SU-DHL-6 (cell line): Measurements from ENCODE around the gene AFF4.
"Not testable (repeated sequence)": the region's sequence is repeated elsewhere in the genome, so short reads cannot be mapped to it uniquely, and the experiment has no call there.

ENCODE experiments used
- H2AFZ ChIP-seq: fragments of 200-600 bp; sonication (generic); 2 replicates; pipeline ENCODE4 v1.6.1; 2014; ENCODE audit warnings: low read depth, mild to moderate bottlenecking, moderate library complexity, mixed read lengths, antibody characterized with exemption, low read length; ENCODE audit not compliant: severe bottlenecking
- H3F3A ChIP-seq: fragments of 200-600 bp; shearing (Covaris generic); 2 replicates; pipeline ENCODE4 v1.6.0; 2016; ENCODE audit warnings: antibody characterized with exemption, mild to moderate bottlenecking; ENCODE audit not compliant: insufficient read depth
- H3K27ac ChIP-seq: fragments of 200-600 bp; sonication (generic); 2 replicates; pipeline ENCODE4 v1.5.1; 2016; ENCODE audit warnings: low read depth, mild to moderate bottlenecking, low read length, moderate library complexity, mixed read lengths
- H3K27me3 ChIP-seq: fragments of 200-600 bp; sonication (generic), shearing (Covaris generic); 2 replicates; pipeline ENCODE4 v1.6.0; 2014; ENCODE audit warnings: mild to moderate bottlenecking, low read length
- H3K36me3 ChIP-seq: fragments of 200-600 bp; sonication (generic); 2 replicates; pipeline ENCODE4 v1.6.1; 2014; ENCODE audit warnings: mild to moderate bottlenecking, low read length, mixed read lengths
- H3K4me2 ChIP-seq: fragments of 300-600, 200-600 bp; shearing (Covaris generic), sonication (generic); 2 replicates; pipeline ENCODE4 v1.6.0; 2014; ENCODE audit warnings: low read length, low read depth, mild to moderate bottlenecking; ENCODE audit not compliant: poor library complexity, severe bottlenecking
- H3K4me3 ChIP-seq: fragments of 200-600 bp; sonication (generic); 2 replicates; pipeline ENCODE4 v1.5.1; 2014; ENCODE audit warnings: antibody characterized with exemption, low read length, mild to moderate bottlenecking, mixed read lengths; ENCODE audit not compliant: insufficient read depth, poor library complexity, severe bottlenecking
- H3K79me2 ChIP-seq: fragments of 200-600 bp; sonication (generic); 2 replicates; pipeline ENCODE4 v1.6.1; 2014; ENCODE audit warnings: mild to moderate bottlenecking, low read length, moderate library complexity; ENCODE audit not compliant: insufficient read depth
- H3K9ac ChIP-seq: fragments of 200-600 bp; sonication (generic); 2 replicates; pipeline ENCODE4 v1.7.0; 2014; ENCODE audit warnings: mild to moderate bottlenecking, low read length
- H3K9me2 ChIP-seq: fragments of 200-600 bp; sonication (generic); replicated peaks from 2 replicates; pipeline ENCODE4 v1.6.1; 2014; ENCODE audit warnings: low read length; ENCODE audit not compliant: insufficient read depth
- H3K9me3 ChIP-seq: fragments of 200-600 bp; sonication (generic); 2 replicates; pipeline ENCODE4 v1.6.1; 2014; ENCODE audit warnings: low read length, mixed read lengths; ENCODE audit not compliant: insufficient read depth
- H4K20me1 ChIP-seq: fragments of 200-600 bp; sonication (generic); 2 replicates; pipeline ENCODE4 v1.6.1; 2014; ENCODE audit warnings: low read depth, mild to moderate bottlenecking, antibody characterized with exemption, low read length, moderate library complexity, mixed read lengths
- CTCF ChIP-seq: fragments of 200-600 bp; sonication (generic); IDR thresholded peaks from one replicate; pipeline ENCODE4 v1.5.1; 2017; ENCODE audit warnings: antibody characterized with exemption, mild to moderate bottlenecking, low read length, moderate library complexity; ENCODE audit not compliant: insufficient read depth, poor library complexity, severe bottlenecking
- EZH2phosphoT487 ChIP-seq: fragments of 200-600 bp; sonication (generic), shearing (Covaris generic); conservative IDR thresholded peaks from 2 replicates; pipeline ENCODE4 v1.6.1; 2018; ENCODE audit warnings: mild to moderate bottlenecking, antibody characterized with exemption, low read length, moderate library complexity, mixed read lengths

Gene AFF4

GRCh38 chr5:132961887-132962286 lies 1.5 kb downstream of the AFF4 start:
- TF ChIP-seq CTCF = no peak
- TF ChIP-seq EZH2phosphoT487 = no peak
- Histone ChIP-seq H3F3A (peaks cover 13% of the 10 kb centered on the region), H3K36me3 (no peaks in the 10 kb centered on the region), H2AFZ (peak overlapping the region; percentile 89), H3K79me2 (peaks cover 62% of the 10 kb centered on the region), H3K9ac (peak overlapping the region; percentile 76), H3K9me2 (no peaks in the 10 kb centered on the region), H3K4me3 (peak overlapping the region; percentile 62), H3K27me3 (no peaks in the 10 kb centered on the region), H4K20me1 (no peaks in the 10 kb centered on the region; the same call in 1 of the 2 replicates), H3K9me3 (no peaks in the 10 kb centered on the region), H3K27ac (no peak overlapping the region), H3K4me2 (peak overlapping the region; percentile 79)

GRCh38 chr5:132961123-132961815 lies 2.2 kb downstream of the AFF4 start:
- H3K9me2 ChIP-seq, H3K9me3 ChIP-seq, H4K20me1 ChIP-seq, H2AFZ ChIP-seq, H3K27me3 ChIP-seq, H3K27ac ChIP-seq, H3K36me3 ChIP-seq: not testable (repeated sequence)
- Histone ChIP-seq H3K4me2 (peak overlapping the region; percentile 79), H3K4me3 (peak overlapping the region; percentile 62), H3K79me2 (peaks cover 65% of the 10 kb centered on the region), H3F3A (peaks cover 13% of the 10 kb centered on the region), H3K9ac (peak overlapping the region; percentile 76)

GRCh38 chr5:132956166-132956799 lies 7.2 kb downstream of the AFF4 start:
- H3K9me3 ChIP-seq, H3K9ac ChIP-seq, H3K36me3 ChIP-seq, H3K4me2 ChIP-seq, H4K20me1 ChIP-seq, H3K4me3 ChIP-seq, H3K27me3 ChIP-seq, H3K9me2 ChIP-seq, H3F3A ChIP-seq, H3K27ac ChIP-seq, H2AFZ ChIP-seq: not testable (repeated sequence)
- peaks cover 89% of the 10 kb centered on the region for H3K79me2 ChIP-seq

GRCh38 chr5:132953710-132954109 lies 9.7 kb downstream of the AFF4 start:
- no peaks in the 10 kb centered on the region; the same call in 1 of the 2 replicates for H4K20me1 ChIP-seq
- H3K9me3 ChIP-seq = no peaks in the 10 kb centered on the region
- H3K9ac ChIP-seq = no peak overlapping the region
- no peak overlapping the region for H2AFZ ChIP-seq
- H3K79me2 ChIP-seq = peaks cover 79% of the 10 kb centered on the region
- no peak overlapping the region for H3K27ac ChIP-seq
- no peak overlapping the region for H3K4me2 ChIP-seq
- TF ChIP-seq EZH2phosphoT487 = no peak
- no peak for TF ChIP-seq CTCF
- H3K9me2 ChIP-seq = no peaks in the 10 kb centered on the region
- no peaks in the 10 kb centered on the region for H3K27me3 ChIP-seq
- H3K4me3 ChIP-seq = no peak overlapping the region
- H3F3A ChIP-seq = no peaks in the 10 kb centered on the region
- H3K36me3 ChIP-seq = no peaks in the 10 kb centered on the region
